K562 (cell line): ENCODE measurements around the gene MAPKAPK2. TPM values are rescaled to one million over a fixed set of nuclear protein-coding genes. Genes with fewer than 3 reads are reported as not detected.

Source experiments
- ATAC-seq: fragments of 200-7000 bp; cut with Tn5 transposase; 3 replicates; pipeline ENCODE4 v1.9.1; 2020; ENCODE audit warnings: moderate library complexity
- BruUV-seq: library from RNA; stranded (reverse); fragments of 400-500 nt; replicated peaks from 2 replicates; lab custom pipeline; 2021; lab: Mats Ljungman, UMichigan
- CTCF ChIA-PET: fragments of 300-600 bp; formaldehyde crosslinking; extraction: SDS; loops from one replicate; lab custom pipeline; 2021; ENCODE audit warnings: low intra/inter-chr PET ratio; lab: Yijun Ruan, JAX
- POLR2A ChIA-PET: fragments of 300-600, 350-650 bp; sonication (Branson Sonifier 250); formaldehyde crosslinking; extraction: SDS; loops from one replicate; lab custom pipeline; 2021; ENCODE audit warnings: antibody characterized with exemption, inconsistent platforms; lab: Yijun Ruan, JAX
- DNase-seq, 4 experiments: peaks; one replicate each; pipeline versions ENCODE4 v3.0.0 to v3.0.0-alpha.2; 2011 to 2018; ENCODE audit warnings: low spot score in 3 of 4, mixed read lengths in 3 of 4; ENCODE audit errors: extremely low read depth in 1 of 4
- FAIRE-seq: peaks from 2 replicates; lab custom pipeline; 2011; peaks lifted over from hg19 to GRCh38; lab: Jason Lieb, UNC
- H2AFZ ChIP-seq: 2 replicates; pipeline ENCODE4 v1.6.0; 2011; ENCODE audit warnings: low read depth, low read length, control low read depth, inconsistent platforms
- H3K27ac ChIP-seq: fragments of 200-600 bp; 3 replicates; pipeline ENCODE4 v1.8.0; 2011; ENCODE audit warnings: low read depth, mild to moderate bottlenecking, control low read depth, inconsistent platforms, low read length, moderate library complexity, mixed read lengths; ENCODE audit errors: extremely low read depth
- H3K27me3 ChIP-seq, 2 experiments: fragments of 300-600 bp in 1 of 2; 2 replicates in 1 of 2; 3 replicates in 1 of 2; pipeline versions ENCODE4 v1.6.0 to v1.8.0; 2011; ENCODE audit warnings: inconsistent platforms in 2 of 2, low read length in 2 of 2, mild to moderate bottlenecking in 1 of 2, mixed read lengths in 1 of 2, moderate library complexity in 1 of 2; ENCODE audit not compliant: control insufficient read depth in 2 of 2, insufficient read depth in 2 of 2
- H3K36me3 ChIP-seq: fragments of 300-600 bp; 3 replicates; pipeline ENCODE4 v1.8.0; 2011; ENCODE audit warnings: mild to moderate bottlenecking, low read length, inconsistent platforms; ENCODE audit not compliant: control insufficient read depth, insufficient read depth
- H3K4me1 ChIP-seq, 2 experiments: fragments of 200-600 bp in 1 of 2; replicated peaks in 1 of 2; 2 replicates in 1 of 2; 3 replicates in 1 of 2; pipeline versions ENCODE4 v1.5.1 to v1.8.0; 2011; ENCODE audit warnings: inconsistent platforms in 2 of 2, low read length in 2 of 2, mild to moderate bottlenecking in 1 of 2, mixed read lengths in 1 of 2, moderate library complexity in 1 of 2; ENCODE audit not compliant: control insufficient read depth in 2 of 2, insufficient read depth in 2 of 2
- H3K4me2 ChIP-seq: 2 replicates; pipeline ENCODE4 v1.6.1; 2011; ENCODE audit warnings: low read length, control low read depth, inconsistent platforms, mixed read lengths; ENCODE audit not compliant: insufficient read depth
- H3K4me3 ChIP-seq: fragments of 200-600 bp; sonication (generic), shearing (Covaris generic); 2 replicates; pipeline ENCODE4 v1.5.1; 2016; ENCODE audit warnings: control low read depth, inconsistent platforms
- H3K79me2 ChIP-seq: fragments of 200-600 bp; 3 replicates; pipeline ENCODE4 v1.8.0; 2011; ENCODE audit warnings: low read length, inconsistent platforms; ENCODE audit not compliant: control insufficient read depth, insufficient read depth
- H3K9ac ChIP-seq, 2 experiments: 2 replicates each; pipeline versions ENCODE4 v1.6.0 to v1.6.1; 2011; ENCODE audit warnings: low read depth in 2 of 2, low read length in 2 of 2, control low read depth in 1 of 2, inconsistent platforms in 1 of 2, mild to moderate bottlenecking in 1 of 2, mixed read lengths in 1 of 2; ENCODE audit not compliant: insufficient read depth in 1 of 2
- H3K9me1 ChIP-seq: one replicate; pipeline ENCODE4 v1.6.0; 2011; ENCODE audit warnings: inconsistent platforms, mild to moderate bottlenecking, low read length, moderate library complexity; ENCODE audit not compliant: control insufficient read depth, insufficient read depth
- H3K9me3 ChIP-seq: replicated peaks from 2 replicates; pipeline ENCODE4 v1.5.1; 2011; ENCODE audit warnings: low read depth, low read length, inconsistent platforms; ENCODE audit not compliant: control insufficient read depth, insufficient read depth
- H4K20me1 ChIP-seq: replicated peaks from 2 replicates; pipeline ENCODE4 v1.6.1; 2011; ENCODE audit warnings: low read length, inconsistent platforms, mixed read lengths; ENCODE audit not compliant: control insufficient read depth, insufficient read depth
- ARID1B ChIP-seq: fragments of 450-650 bp; IDR thresholded peaks from 2 replicates; pipeline ENCODE4 v1.6.1; 2016; ENCODE audit warnings: antibody characterized with exemption, mild to moderate bottlenecking, inconsistent platforms
- ATF3 ChIP-seq, 2 experiments: fragments of 450-650 bp in 1 of 2; sonication (generic) in 1 of 2; formaldehyde crosslinking in 1 of 2; IDR thresholded peaks in 1 of 2; conservative IDR thresholded peaks in 1 of 2; 2 replicates each; pipeline versions ENCODE4 v1.6.1 to v1.8.1; 2016 to 2023; ENCODE audit warnings: mild to moderate bottlenecking in 2 of 2, moderate library complexity in 2 of 2, inconsistent platforms in 1 of 2, missing genetic modification reagents in 1 of 2
- ATF7 ChIP-seq: fragments of 450-650 bp; IDR thresholded peaks from 2 replicates; pipeline ENCODE4 v1.7.1; 2014; ENCODE audit warnings: mild to moderate bottlenecking, moderate library complexity
- CREM ChIP-seq: IDR thresholded peaks from 2 replicates; pipeline ENCODE4 v1.6.1; 2014; ENCODE audit warnings: antibody characterized with exemption, low read depth
- CTBP1 ChIP-seq: fragments of 450-650 bp; IDR thresholded peaks from 2 replicates; pipeline ENCODE4 v1.6.1; 2016; ENCODE audit warnings: borderline replicate concordance
- FOSL1 ChIP-seq: fragments of 200-800 bp; sonication (Bioruptor generic); conservative IDR thresholded peaks from 2 replicates; pipeline ENCODE4 v1.6.1; 2016; ENCODE audit warnings: missing genetic modification characterization, missing compliant biosample characterization
- HLTF ChIP-seq: fragments of 450-650 bp; IDR thresholded peaks from 2 replicates; pipeline ENCODE4 v1.6.1; 2016
- KHSRP ChIP-seq: fragments of 450-650 bp; IDR thresholded peaks from 2 replicates; pipeline ENCODE4 v1.6.1; 2017
- L3MBTL2 ChIP-seq: fragments of 450-650 bp; IDR thresholded peaks from 2 replicates; pipeline ENCODE4 v1.6.1; 2016; ENCODE audit warnings: mild to moderate bottlenecking, moderate library complexity
- MCM7 ChIP-seq, 2 experiments: fragments of 450-650 bp; IDR thresholded peaks; 2 replicates each; pipeline ENCODE4 v1.6.1; 2016 to 2018
- MEIS2 ChIP-seq: fragments of 450-650 bp; IDR thresholded peaks from 2 replicates; pipeline ENCODE4 v1.6.1; 2014; ENCODE audit warnings: mild to moderate bottlenecking; ENCODE audit not compliant: partially characterized antibody
- RUNX1 ChIP-seq: sonication (generic); IDR thresholded peaks from 2 replicates; pipeline ENCODE4 v1.6.1; 2016; ENCODE audit warnings: antibody characterized with exemption, low read depth
- SMAD3 ChIP-seq: fragments of 450-650 bp; formaldehyde crosslinking; conservative IDR thresholded peaks from 2 replicates; pipeline ENCODE4 v1.4.0; 2020; ENCODE audit warnings: mild to moderate bottlenecking
- SMARCA4 ChIP-seq: fragments of 450-650 bp; IDR thresholded peaks from 2 replicates; pipeline ENCODE4 v1.6.1; 2016
- SMARCC2 ChIP-seq: fragments of 450-650 bp; IDR thresholded peaks from 2 replicates; pipeline ENCODE4 v1.6.1; 2017; ENCODE audit warnings: antibody characterized with exemption, moderate library complexity, mild to moderate bottlenecking, low read depth
- TFAP4 ChIP-seq: sonication (generic); formaldehyde crosslinking; IDR thresholded peaks from 2 replicates; pipeline ENCODE4 v1.8.0; 2022; ENCODE audit warnings: missing genetic modification reagents, mild to moderate bottlenecking, moderate library complexity, borderline replicate concordance
- XRCC5 ChIP-seq: fragments of 200-400 bp; formaldehyde crosslinking; IDR thresholded peaks from 2 replicates; pipeline ENCODE4 v1.6.1; 2017; ENCODE audit warnings: low read depth, mild to moderate bottlenecking, low read length
- ZBTB12 ChIP-seq: fragments of 250-450 bp; sonication (Bioruptor Pico); IDR thresholded peaks from 2 replicates; pipeline ENCODE4 v1.4.0; 2020
- ZC3H11A ChIP-seq: IDR thresholded peaks from 2 replicates; pipeline ENCODE4 v1.6.1; 2012; ENCODE audit warnings: low read depth, low read length, improper control_type of control experiment
- ZEB2 ChIP-seq: fragments of 450-650 bp; IDR thresholded peaks from 2 replicates; pipeline ENCODE4 v1.6.1; 2016
- ZFX ChIP-seq: sonication (generic); formaldehyde crosslinking; IDR thresholded peaks from 2 replicates; pipeline ENCODE4 v1.8.0; 2022; ENCODE audit warnings: mild to moderate bottlenecking, missing genetic modification reagents, moderate library complexity
- ZNF165 ChIP-seq: fragments of 250-450 bp; sonication (Bioruptor Pico); IDR thresholded peaks from 2 replicates; pipeline ENCODE4 v1.4.0; 2020; ENCODE audit warnings: borderline replicate concordance
- ZNF23 ChIP-seq: fragments of 250-450 bp; sonication (Bioruptor Pico); IDR thresholded peaks from 2 replicates; pipeline ENCODE4 v1.4.0; 2020; ENCODE audit warnings: mild to moderate bottlenecking
- ZNF583 ChIP-seq: fragments of 250-450 bp; sonication (Bioruptor Pico); IDR thresholded peaks from 2 replicates; pipeline ENCODE4 v1.4.0; 2020
- WGBS: fragments of 100-300 bp; shearing (Covaris generic); methylation state at CpG from one replicate; pipeline ENCODE4 v1.1.6; 2016; ENCODE audit warnings: low coverage, mixed read lengths; ENCODE audit not compliant: insufficient coverage; ENCODE audit errors: missing lambda C conversion rate; 5-methylcytosine and 5-hydroxymethylcytosine counted together
- in situ Hi-C: fragments of 300-500 bp; cut with MboI; formaldehyde crosslinking; loops from 4 replicates; pipeline ENCODE4 v1.15.0; 2018; ENCODE audit warnings: inconsistent platforms, mixed read lengths
- intact Hi-C: fragments of 100-400 bp; cut with micrococcal nuclease; formaldehyde crosslinking; loops from 2 replicates; pipeline ENCODE4 v1.14.2; 2022
- polyA plus RNA-seq, 8 experiments: library from polyadenylated mRNA; depleted of rRNA in 4 of 8; stranded (reverse) in 5 of 8; unstranded in 3 of 8; fragments of >200 nt; fragmentation: Nextera tagmentation in 2 of 8; fragmentation: Illumina TruSeq in 1 of 8; extraction: Ambion mirVana in 2 of 8; extraction: Trizol in 1 of 8; gene quantifications; 2 replicates each; pipeline versions ENCODE4 v1.2.1 to v1.2.3, GENCODE V29; 2011 to 2014; ENCODE audit warnings: inconsistent platforms in 1 of 8, missing spikeins in 1 of 8
- total RNA-seq, 7 experiments: library from RNA; depleted of rRNA in 6 of 7; stranded (reverse); fragments of >200 nt in 6 of 7; fragmentation: Illumina TruSeq in 2 of 7; extraction: Trizol in 2 of 7; gene quantifications; 2 replicates each; pipeline versions ENCODE4 v1.2.1 to v1.2.3, GENCODE V29; 2011 to 2021; ENCODE audit warnings: low replicate concordance in 1 of 7

MAPKAPK2 gene
- total and polyA plus RNA-seq, 9 of the 15 experiments (the other 6 are each of a cell fraction or from before 2014, with no cell fraction given), result 0.63 to 94.2 (median 52.1) TPM

- BruUV-seq, result no TSS peak
- Histone ChIP-seq H4K20me1 (peaks cover 47% of the 10 kb centered on the region), H3K27ac (peak overlapping the region; percentile 21; the same call in 1 of the 3 replicates), H3K4me3 (no peak overlapping the region), H2AFZ (no peak overlapping the region), H3K79me2 (peaks cover 94% of the 10 kb centered on the region), H3K9me3 (no peaks in the 10 kb centered on the region), H3K4me1 (peaks cover 38 to 62% of the 10 kb centered on the region in 2 experiments), H3K36me3 (peaks cover 2% of the 10 kb centered on the region; the same call in 1 of the 3 replicates), H3K9ac (peak overlapping the region in 1 of 2 experiments; percentile 1; a peak in 2 of 4 replicates), H3K27me3 (no peaks in the 10 kb centered on the region), H3K9me1 (no peaks in the 10 kb centered on the region), H3K4me2 (peak overlapping the region; percentile 28)
- WGBS, result 19% methylated on average over 6 of the region's 6 CpGs
- ChIA-PET CTCF (interaction anchor here (0.6 kb wide), 1 partner anchor 25 kb away, joined by 3 read pairs; no protein-coding TSS in a partner anchor), POLR2A (interaction anchor here (0.5 to 4.2 kb wide), 6 partner anchors 9 to 319 kb away, joined by 3 to 21 read pairs (median 3); partner anchors contain the start of gene C1orf116)
- DNase-seq (peak in 1 of 4 experiments; percentile 50), FAIRE-seq (peak; percentile 62), ATAC-seq (peak; percentile 52)
- intact Hi-C loops, result no loop called here
- in situ Hi-C loops, result no loop called here
- TF ChIP-seq L3MBTL2, result no peak
- no peak for TF ChIP-seq TFAP4 (CRISPR knock-in tag)
- TF ChIP-seq ARID1B, result peak; percentile 61
- TF ChIP-seq FOSL1 (tag), result peak; percentile 5; the same call in 1 of the 2 replicates
- peak; percentile 53 for TF ChIP-seq MEIS2
- no peak for TF ChIP-seq MCM7 (IDR thresholded peaks at IDR 0.05)
- no peak for TF ChIP-seq SMARCC2
- TF ChIP-seq ZNF583 (CRISPR knock-in tag), result no peak
- 0 out of 2 replicates have a peak, but pooled peaks have one; percentile 18 for TF ChIP-seq ZFX (CRISPR knock-in tag)
- peak; percentile 67 for TF ChIP-seq CREM
- 0 out of 2 replicates have a peak, but pooled peaks have one; percentile 32 for TF ChIP-seq SMAD3 (CRISPR knock-in tag)
- TF ChIP-seq KHSRP, result no peak
- TF ChIP-seq ZNF165 (CRISPR knock-in tag), result no peak
- peak; percentile 88 for TF ChIP-seq ATF3 (IDR thresholded peaks at IDR 0.05)
- TF ChIP-seq ATF3 (CRISPR knock-in tag; conservative IDR thresholded peaks at IDR 0.05), result no peak
- 0 out of 2 replicates have a peak, but pooled peaks have one; percentile 27 for TF ChIP-seq ZBTB12 (CRISPR knock-in tag)
- no peak for TF ChIP-seq RUNX1
- no peak for TF ChIP-seq ZC3H11A
- TF ChIP-seq ZEB2, result peak; percentile 23; the same call in 1 of the 2 replicates
- TF ChIP-seq SMARCA4, result peak; percentile 72
- TF ChIP-seq XRCC5, result no peak
- no peak for TF ChIP-seq HLTF
- no peak for TF ChIP-seq ZNF23 (CRISPR knock-in tag)
- TF ChIP-seq ATF7, result peak; percentile 97
- TF ChIP-seq CTBP1, result 0 out of 2 replicates have a peak, but pooled peaks have one; percentile 60
Measured at GRCh38 chr1:206713910-206714312, 29.2 kb downstream of the MAPKAPK2 start.
